Measurements from ENCODE around the gene CLNK.
"Not testable (repeated sequence)": the region's sequence is repeated elsewhere in the genome, so short reads cannot be mapped to it uniquely, and the experiment has no call there.

Gene CLNK

DNA sequence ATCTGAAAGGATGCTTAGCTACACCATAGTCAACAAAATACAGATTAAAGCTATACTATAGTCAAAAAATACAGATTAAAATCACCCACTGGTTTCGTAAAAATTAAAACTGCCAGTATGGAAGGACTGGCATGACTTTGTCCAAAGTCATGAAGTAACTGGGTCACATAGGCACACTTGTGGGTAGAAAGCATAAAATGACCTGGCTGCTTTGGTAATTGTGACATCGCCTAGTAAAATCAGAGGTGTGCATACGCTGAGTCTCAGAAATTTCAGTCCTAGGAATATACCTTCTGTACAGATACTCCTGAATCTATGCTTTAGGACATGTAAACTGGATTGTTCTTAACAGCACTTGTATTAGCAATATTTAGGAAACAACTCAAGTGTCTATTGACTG is 28.1 kb downstream of the CLNK start:
- no peak for DNase-seq

DNA sequence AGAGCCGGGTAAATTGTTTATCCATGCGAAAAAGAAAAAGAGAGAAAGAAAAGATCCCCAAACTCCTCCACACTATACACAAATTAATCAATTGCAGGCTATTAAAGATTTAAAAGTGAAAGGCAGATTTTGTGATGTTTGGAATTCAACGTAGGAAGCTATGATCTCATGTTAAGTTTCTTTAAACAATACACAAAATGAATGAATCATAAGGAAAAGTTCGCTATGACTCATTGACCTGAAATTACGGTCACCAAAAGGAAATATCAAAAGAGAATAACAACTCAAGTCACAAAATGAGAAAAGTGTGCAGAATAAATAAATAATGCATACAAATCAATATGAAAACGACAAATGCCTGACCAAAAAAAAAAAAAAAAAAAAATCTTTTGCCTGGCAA is 28.6 kb downstream of the CLNK start:
- DNase-seq: no peak

DNA sequence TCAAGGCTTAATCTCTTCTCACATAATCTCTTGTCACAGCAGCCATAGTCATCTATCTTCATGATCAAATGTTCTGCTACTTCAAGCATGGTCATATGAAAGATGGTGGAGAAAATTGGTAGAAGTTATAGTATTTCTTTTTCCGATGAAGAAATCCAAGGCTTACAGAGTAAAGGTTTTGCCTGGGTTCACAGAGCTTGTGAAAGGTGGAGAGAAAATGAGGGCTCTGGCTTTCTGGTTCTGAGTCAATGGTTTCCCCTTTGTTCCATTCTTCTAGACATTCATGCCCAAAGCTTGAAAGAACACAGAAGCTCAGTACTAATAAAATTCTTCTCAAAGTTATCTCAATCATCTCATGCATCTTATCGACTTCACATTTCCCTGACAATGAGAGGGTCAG is 36.1 kb downstream of the CLNK start:
- no peak for DNase-seq

DNA sequence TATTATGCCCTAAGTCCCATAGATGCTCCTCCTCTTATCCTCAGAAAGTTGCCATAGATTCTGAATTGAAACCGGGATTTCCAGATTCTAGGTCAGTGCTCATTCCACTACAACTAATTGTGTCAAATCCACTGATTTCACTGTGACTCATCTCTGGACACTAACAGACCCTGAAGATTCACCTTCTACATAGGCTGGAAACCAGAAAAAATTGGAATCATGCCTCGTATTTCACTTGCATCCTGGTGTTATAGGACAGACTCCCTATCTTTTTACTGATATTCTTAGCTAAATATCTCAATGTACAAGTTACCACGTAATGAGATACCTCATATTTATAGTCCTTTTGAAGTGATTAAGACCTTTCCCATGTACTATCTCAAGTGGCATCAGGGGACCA is 36.7 kb downstream of the CLNK start:
- DNase-seq: no peak

DNA sequence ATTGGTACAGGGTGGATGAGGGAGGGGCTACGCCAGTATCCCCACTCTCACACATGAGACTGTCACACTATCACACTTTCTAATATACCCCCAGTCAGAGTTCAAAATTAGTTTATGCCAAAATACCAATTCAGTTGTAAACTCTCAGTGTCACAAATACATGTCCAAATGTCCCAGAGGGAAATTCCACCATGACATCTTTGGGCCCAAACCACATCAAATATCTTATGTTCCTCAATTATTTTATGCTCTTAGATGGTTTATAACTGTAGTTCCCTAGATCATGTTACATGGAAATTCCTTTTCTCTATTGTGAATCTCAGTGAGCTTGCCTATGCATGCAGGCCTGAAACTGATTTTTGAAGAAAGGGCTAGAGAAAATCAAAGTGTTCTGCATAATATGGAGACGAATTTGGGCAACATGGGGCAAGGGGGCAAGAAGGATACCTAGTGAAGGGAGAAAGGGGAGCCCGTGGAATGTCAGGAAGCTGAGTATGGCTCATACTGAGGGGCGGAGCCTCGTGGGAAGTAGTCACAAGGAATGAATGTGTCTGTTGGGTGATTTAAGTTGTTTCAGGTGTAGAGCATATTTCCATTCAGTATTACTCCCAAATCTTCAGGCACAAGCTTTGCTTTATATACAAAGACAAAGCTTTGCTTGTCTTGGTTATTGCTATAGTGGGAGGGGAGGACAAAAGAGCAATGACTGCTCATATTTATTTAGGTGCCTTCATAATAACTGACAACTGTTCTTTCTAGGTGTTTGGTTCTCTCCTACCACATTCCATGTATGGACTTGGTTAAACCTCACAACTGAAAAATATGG is 40.8 kb downstream of the CLNK start:
- no peak for DNase-seq

DNA sequence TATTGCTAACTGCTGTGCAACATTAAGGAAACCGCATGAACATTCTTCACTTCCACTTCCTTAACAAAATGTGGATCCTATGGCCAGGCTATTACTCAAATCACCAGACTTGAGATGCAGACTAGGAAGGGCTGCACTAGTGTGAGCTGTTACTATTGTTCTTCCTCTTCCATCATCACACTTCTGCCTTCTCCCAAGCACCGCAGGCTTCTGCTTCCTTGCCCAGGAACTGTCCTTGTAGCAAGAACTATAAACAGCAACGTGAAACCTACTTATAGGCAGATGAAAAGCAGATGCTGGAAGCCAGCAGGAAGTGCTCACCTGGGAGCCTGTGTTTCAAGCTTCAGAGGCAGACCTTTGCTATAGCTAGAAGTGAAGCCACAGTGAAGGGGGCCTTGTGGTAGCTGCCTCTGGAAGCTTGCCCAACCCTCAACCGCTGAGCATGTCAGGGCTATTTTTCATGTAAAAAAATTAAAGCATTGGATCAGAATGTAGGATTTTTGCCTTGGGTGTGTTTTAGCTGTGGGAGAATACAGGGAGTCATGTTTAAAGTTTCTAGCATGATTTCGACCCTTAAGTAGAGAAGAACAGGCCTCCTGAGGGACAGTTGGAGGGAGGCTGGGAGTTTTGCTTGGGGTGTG is 43.9 kb downstream of the CLNK start:
- no peak for DNase-seq

DNA sequence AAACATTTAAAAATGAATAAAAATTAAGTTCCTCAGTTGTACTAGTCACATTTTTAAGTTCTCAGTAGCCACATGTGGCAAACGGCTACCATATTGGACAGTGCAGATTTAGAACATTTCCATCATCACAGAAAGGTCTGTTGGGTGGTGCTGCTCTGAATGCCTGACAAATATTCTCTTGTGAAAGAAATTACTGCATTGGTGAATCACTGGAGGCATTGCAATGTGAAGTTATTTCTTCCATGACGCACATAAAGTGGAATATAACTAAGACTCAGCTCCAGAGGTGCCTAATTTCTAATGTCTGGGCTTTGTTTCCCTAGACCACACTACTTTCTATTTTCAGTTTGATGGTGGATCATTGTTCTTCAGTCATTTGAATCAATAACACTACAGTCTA is 44.9 kb downstream of the CLNK start:
- DNase-seq: no peak

DNA sequence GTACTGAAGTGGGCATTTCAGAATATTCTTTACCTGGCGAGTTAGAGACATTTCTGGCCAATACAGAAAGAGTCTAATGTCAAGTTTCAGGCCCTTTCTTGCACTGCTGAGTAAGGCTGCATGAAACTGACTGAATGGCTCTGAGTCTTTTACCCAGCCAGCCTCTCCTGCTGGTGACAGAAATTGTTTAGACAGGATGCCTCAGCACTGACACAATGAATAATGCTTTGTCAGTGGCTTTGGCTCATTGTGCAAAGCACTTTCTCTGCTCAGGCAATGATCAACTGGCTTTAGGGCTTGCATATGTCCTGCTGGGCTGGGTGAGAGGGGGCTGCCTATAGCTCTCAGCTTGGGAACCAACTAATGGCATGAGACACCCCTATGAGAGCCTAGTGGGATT is 45.5 kb downstream of the CLNK start:
- no peak for DNase-seq

DNA sequence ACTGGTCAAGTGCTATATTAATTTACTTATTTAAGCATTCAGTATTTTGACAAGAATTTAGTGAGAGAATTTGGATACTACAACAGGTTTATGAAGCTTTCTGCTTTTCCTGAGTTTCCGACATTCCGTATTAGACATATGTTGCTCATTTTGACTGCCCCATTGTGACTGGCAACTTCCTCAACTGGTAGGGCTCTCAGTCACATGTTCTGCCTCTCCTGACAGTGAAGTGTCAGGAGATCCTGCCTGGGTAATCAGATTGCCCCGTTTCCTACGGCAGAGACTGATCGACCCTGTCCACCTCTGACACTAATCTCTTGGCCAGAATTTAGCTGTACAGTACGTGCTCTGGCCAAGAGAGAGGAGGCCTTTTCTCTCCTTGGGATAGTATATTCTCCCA is 49.5 kb downstream of the CLNK start:
- peak; percentile 2 for DNase-seq

DNA sequence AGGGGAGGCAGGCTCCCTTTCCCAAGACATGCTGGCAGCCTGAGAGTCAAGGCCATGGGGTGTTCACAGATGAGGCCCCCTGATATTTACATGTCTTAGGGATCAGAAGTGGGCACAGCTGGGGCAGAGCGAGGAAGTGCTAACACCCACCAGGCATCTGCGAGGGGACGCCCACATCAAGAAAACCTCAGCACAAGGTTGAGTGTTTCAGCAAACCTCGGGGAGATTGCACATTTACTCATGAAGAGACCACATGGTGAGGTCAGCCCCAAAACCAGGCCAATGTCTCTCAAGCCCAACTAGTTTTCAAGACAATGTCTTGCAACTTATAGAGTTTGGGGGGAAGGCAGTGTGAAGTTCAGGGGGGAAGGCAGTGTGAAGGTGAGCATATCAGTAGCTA is 55.2 kb downstream of the CLNK start:
- DNase-seq: no peak

DNA sequence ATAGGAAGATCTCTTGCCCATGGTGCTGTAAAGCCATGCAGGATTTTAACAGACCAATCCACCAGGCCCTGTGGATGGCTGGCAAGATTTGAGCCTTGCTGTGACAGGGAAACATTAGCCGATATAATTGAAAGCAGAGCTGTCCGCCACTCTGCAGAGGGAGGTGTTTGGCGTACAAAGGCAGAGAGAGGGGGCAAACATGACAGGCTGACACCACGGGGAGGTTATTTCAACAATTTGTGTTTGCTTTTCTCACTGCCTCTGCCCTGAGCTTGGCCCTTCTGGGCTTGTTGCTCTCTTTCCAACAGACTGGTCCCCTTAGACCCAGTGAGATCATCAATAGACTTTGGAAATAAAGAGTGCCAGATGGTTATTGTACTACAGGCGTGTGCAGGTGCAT is 59.4 kb downstream of the CLNK start:
- no peak for DNase-seq

DNA sequence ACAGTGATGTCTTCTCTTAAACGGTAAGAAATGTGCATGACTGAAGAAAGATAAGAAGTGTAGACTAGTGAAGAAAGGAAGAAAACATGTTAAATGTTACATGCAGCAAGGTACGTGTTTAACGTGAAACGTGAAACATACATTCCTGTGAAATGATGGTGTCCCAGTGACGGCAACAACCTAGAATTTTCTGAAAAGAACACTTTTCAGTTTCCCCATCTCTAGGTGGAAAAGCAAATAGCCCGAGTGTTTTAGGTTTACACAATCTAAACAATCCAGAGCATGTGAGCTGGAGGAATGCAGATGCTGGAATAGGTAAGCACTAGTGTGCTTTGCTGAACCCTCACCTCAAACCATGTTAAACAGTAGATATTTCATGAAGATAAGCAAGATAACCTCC is 60.7 kb downstream of the CLNK start:
- no peak for DNase-seq

DNA sequence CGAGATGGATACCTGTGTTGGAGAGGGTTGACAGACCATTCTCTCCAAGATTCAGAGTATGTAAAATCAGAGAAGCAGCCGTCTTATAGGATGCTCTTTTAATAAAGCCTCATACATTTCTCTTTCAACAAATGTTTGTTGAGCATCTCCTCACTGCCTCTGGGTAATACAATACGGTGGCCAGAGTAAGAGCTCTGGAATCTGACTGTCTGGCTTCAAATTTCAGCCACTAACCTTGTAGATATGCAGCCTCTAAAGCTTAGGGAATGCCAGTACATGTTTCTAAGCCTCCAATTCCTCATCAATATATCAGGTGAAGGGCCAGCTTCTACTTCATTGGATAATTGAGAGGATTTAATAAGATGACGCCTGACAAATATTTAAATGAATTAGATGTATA is 61.3 kb downstream of the CLNK start:
- DNase-seq: no peak

DNA sequence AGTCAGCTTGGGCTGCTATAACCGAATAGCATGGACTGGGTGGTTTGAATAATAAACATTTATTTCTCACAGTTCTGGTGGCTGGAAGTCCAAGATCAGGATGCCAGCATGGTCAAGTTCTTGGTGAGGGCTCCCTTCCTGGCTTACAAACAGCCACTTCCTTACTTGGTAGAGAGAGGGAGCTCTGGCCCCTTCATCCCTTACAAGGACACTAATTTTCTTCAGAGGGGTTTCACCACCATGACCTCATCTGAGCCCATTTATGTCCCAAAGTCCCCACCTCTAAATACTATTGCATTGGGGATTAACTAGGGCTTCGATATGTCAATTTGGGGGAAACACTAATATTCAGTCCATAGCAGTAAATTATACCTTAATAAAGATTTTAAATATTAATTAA is 61.8 kb downstream of the CLNK start:
- peak; percentile 22 for DNase-seq

DNA sequence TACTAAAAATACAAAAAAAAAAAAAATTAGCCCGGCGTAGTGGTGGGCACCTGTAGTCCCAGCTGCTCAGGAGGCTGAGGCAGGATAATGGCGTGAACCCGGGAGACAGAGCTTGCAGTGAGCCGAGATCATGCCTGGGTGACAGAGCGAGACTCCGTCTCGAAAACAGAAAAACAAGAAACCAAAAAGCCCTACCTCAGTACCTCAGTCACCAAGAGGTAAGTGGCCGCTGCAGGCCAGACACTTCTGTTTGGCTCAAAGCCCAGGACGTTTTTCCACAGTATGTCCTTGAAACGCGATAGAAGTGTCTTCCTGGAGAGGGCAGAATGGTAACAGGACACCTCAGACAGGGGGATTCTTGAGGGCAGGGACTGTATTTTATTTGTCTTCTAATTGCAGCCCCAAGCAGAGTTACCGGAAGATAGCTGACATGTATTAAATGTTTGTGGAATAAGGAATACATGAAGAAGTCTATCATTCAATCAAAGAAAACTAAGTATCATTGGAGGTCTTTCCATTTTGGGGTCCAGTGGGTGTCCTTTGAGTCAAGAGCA is 63.6 kb downstream of the CLNK start:
- no peak for DNase-seq

DNA sequence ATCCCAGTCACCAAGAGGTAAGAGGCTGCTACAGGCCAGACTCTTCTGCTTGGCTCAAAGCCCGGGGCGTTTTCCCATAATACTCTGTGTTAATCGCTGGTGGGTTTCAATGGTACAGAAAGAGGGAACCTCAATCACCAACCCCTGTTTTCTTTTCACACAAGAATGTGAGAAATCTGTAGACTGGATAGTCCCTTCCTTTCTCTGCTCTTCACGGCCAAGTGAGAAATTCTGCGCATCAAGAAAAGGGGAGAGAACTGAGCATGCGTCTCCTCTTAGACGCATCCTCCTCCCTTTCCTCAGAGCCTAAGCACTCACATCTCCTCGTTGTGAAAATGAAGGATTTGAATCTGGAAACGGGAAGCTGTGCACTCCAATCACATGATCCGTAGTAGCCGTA is 64.7 kb downstream of the CLNK start:
- DNase-seq: no peak

DNA sequence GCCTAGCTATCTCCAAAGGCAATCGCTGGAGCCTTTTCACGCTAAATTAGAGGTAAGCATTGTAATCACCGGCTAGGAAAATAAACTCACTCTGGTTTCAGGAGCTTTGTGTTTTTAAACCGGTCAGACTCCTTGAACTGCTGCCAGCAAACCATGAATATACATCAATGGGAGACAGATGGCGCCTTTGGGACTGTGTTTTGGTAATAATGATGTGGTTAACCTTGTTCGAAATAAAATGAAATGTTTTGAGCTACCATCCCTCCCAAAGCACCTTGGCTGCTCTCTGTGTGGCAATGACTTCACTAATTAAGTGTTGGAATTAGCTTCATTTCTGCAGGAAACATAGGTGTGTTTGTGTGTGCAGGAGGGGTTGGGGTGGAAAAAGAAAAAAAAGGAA is 65.3 kb downstream of the CLNK start:
- no peak for DNase-seq

DNA sequence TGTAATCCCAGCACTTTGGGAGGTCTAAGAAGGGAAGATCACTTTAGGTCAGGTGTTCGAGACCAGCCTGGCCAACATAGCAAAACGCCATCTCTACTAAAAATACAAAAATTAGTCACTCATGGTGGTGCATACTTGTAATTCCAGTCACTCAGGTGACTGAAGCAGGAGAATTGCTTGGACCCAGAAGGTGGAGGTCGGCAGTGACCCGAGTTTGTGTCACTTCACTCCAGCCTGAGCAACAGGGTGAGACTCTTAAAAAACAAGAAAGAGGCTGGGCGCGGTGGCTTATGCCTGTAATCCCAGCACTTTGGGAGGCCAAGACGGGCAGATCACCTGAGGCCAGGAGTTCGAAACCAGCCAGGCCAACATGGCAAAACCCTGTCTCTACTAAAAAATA is 69.6 kb downstream of the CLNK start:
- DNase-seq: not testable (repeated sequence)

DNA sequence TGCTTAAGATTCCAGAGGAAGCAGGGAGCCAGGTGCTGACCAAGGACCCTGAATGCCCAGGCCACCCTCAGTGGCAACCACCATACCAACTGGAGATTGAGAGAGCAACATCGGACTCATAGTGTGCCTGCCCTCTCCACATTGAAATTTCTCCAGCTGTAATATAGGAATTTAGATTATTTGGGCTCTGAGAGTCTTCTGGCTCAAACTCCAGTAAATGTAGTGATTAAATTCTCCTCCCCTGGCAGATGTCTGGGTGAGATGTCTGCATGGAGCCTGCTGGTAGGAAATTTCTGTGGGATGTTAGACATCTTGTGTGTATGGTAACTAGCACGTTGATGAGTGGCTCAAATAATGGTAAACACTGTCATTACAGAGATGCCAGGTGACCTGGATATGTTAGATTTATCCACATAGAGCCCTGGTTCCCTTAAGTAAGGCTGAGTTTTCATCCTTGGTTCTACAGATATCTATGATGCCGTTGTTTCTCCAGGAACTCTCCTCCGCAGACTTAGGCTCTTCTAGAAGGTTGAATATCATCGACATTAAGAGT is 70.6 kb downstream of the CLNK start:
- no peak for DNase-seq

DNA sequence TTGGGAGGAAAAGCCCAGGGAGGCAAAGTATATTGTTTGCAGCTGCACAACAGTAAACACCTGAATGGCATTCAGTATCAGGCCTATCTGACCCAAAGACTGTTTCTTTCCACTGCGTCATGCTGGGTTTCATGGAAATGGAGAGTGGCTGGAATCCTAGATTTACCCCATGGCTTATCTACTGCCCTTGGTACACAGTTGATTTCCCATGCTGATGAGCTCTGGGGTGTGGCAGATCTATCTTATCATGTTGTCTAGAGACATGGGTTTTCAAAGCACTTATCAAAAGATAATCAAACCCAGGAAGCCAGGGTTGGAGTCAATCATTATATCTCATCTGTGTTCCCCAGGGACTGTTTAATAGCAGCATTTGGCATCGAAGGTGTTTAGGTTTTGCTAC is 72.1 kb downstream of the CLNK start:
- no peak for DNase-seq

DNA sequence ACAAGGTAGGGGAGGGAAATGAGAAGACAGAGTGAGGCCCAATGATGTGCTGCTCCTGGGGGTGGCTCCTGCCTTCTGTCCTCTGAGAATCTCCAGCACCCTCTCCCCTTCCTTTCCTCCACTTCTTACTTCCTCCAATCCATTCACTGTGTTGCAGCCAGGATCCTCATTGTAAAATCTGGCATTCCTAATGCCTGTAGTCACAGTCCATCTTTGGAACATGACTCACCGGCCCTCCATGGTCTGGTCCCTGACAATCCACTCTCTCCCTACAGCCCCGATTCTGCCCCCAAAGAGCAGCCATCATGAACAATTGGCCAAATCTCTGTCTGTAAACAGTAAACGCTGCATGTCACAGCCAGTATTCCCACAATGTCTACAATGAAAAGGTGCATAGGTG is 72.9 kb downstream of the CLNK start:
- no peak for DNase-seq

DNA sequence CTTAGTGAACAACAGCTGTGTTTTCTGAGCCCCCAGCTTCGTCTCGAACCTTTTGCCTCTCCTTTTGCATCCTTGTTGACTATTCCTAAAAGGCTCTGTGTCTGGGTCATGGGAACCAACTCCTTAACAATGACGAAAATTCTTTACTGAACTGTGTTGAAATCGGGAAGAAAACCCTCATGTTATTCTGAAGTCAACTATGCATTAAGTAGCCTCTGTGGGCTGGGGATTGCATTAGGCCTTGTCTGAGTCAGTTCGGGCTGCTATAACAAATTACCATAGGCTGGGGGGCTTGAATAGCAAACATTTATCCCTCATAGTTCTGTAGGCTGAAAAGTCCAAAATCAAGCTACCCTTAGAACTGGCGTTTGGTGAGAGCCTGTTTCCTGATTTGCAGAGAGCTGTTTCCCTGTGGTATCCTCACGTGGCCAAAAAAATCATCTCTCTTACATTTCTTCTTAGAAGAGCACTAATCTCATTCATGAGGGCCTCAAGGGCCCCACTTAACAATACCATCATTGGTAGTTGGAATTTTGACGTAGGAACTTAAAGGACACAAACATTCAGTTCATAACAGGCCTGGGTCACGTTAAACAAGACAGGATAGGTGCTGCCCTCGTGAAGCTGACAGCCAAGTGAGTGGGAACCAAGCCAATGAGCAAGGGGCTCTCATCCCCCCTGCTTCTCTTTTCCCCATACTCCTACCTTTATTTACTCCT is 75.9 kb downstream of the CLNK start:
- DNase-seq: no peak

DNA sequence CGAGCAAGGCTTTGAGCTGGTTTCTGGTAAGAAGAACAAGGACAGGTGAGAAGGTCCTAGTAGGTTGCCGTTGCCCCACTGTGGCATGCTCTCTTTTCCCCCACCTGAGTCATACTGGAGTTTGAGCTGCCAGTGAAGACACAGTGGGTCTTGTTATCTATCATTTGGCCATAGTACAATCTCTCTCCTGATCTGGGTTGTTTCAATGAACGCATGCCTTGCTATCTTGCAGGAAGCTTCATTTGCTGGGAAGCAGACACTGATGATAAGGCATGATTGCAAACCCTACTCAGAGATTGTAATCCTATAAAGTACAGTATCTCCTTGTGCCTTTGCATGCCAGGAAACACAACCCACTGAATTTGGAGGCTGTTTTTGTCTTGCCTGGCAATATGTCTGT is 77.4 kb downstream of the CLNK start:
- no peak for DNase-seq

All from NCI-H82 (cell line).